ENCODE measurements around the gene DOLPP1. TPM values are rescaled to one million over a fixed set of nuclear protein-coding genes. Genes with fewer than 3 reads are reported as not detected.

The DOLPP1 gene
- total and polyA plus RNA-seq, 2 donors from 2014 or later: 9.1 to 12.1 TPM

GRCh38 chr9:129078691-129079503 lies 2.0 kb upstream of the DOLPP1 start:
- no peak for FAIRE-seq

DNA sequence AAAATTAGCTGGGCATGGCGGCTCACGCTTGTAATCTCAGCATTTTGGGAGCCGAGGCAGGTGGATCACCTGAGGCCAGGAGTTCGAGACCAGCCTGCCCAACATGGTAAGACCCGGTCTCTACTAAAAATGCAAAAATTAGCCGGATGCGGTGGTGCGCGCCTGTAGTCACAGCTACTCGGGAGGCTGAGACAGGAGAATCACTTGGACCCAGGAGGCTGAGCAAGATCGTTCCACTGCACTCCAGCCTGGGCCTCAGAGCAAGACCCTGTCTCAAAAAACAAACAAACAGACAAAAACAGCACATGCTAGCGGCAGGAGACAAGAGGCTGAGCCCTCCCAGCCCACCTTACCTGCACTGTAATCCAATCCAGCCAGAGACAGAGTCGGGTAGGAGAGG lies 1.1 kb upstream of the DOLPP1 start:
- DNase-seq: no peak
- Histone ChIP-seq H3K9ac (ENCODE audit: low read length in 3 of 3) (no peak overlapping the region), H3K27me3 (ENCODE audit: control insufficient read depth, insufficient read depth, low read length) (no peaks in the 10 kb centered on the region), H3K36me3 (ENCODE audit: control insufficient read depth in 2 of 3, insufficient read depth in 3 of 3, low read length in 3 of 3) (peaks cover 0 to under 1% (median 0%) of the 10 kb centered on the region in 3 donors), H3K4me3 (ENCODE audit: low read length in 3 of 3) (peak overlapping the region in 2 of 3 donors; percentile 77 to 93), H3K27ac (ENCODE audit: low read depth in 2 of 2, low read length in 2 of 2) (no peak overlapping the region), H3K4me1 (ENCODE audit: control insufficient read depth in 2 of 3, insufficient read depth in 2 of 3, low read depth in 1 of 3, low read length in 3 of 3) (peaks cover 0 to 18% (median 15%) of the 10 kb centered on the region in 3 donors), H3K9me3 (ENCODE audit: control insufficient read depth in 2 of 3, insufficient read depth in 1 of 3, low read length in 3 of 3) (no peaks in the 10 kb centered on the region)
- TF ChIP-seq CTCF (IDR thresholded peaks at IDR 0.05; ENCODE audit: borderline replicate concordance, extremely low read depth, insufficient read depth): no peak
- intact Hi-C loops (cut with DNase I): no loop called here
- FAIRE-seq: no peak

More at GRCh38 chr9:129078691-129079503, 2.0 kb upstream of the DOLPP1 start:
- no peak for TF ChIP-seq CTCF (IDR thresholded peaks at IDR 0.05; ENCODE audit: borderline replicate concordance, extremely low read depth, insufficient read depth)
- intact Hi-C loops (cut with DNase I): no loop called here
- no peak for DNase-seq
- H3K9ac ChIP-seq (ENCODE audit: low read length in 3 of 3): no peak overlapping the region
- no peaks in the 10 kb centered on the region for H3K9me3 ChIP-seq (ENCODE audit: control insufficient read depth in 2 of 3, insufficient read depth in 1 of 3, low read length in 3 of 3)
- H3K4me1 ChIP-seq (ENCODE audit: control insufficient read depth in 2 of 3, insufficient read depth in 2 of 3, low read depth in 1 of 3, low read length in 3 of 3): peaks cover 0 to 18% (median 13%) of the 10 kb centered on the region in 3 donors
- H3K27me3 ChIP-seq (ENCODE audit: control insufficient read depth, insufficient read depth, low read length): no peaks in the 10 kb centered on the region
- H3K36me3 ChIP-seq (ENCODE audit: control insufficient read depth in 2 of 3, insufficient read depth in 3 of 3, low read length in 3 of 3): no peaks in the 10 kb centered on the region
- no peak overlapping the region for H3K4me3 ChIP-seq (ENCODE audit: low read length in 3 of 3)
- H3K27ac ChIP-seq (ENCODE audit: low read depth in 2 of 2, low read length in 2 of 2): no peak overlapping the region

DNA sequence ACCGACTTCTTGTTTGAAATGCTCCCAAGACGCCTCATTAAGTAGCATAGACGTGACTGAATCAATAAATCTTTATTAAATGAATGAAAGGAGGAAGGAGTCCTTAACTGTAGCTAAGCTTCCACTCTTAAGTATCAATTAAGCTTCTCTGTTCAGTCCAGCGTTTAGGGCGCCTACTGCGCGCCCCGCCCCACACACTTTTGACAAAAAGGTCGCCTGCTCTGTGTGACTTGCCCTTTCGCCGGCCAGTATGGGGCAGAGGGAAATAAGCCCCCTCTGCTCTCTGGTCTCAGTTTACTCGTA lies 662 bp upstream of the DOLPP1 start:
- no peaks in the 10 kb centered on the region for H3K9me3 ChIP-seq (ENCODE audit: control insufficient read depth in 2 of 3, insufficient read depth in 1 of 3, low read length in 3 of 3)
- H3K27ac ChIP-seq (ENCODE audit: low read depth in 2 of 2, low read length in 2 of 2): no peak overlapping the region
- peaks cover 0 to 18% (median 15%) of the 10 kb centered on the region in 3 donors for H3K4me1 ChIP-seq (ENCODE audit: control insufficient read depth in 2 of 3, insufficient read depth in 2 of 3, low read depth in 1 of 3, low read length in 3 of 3)
- H3K9ac ChIP-seq (ENCODE audit: low read length in 3 of 3): peak overlapping the region in 2 of 3 donors; percentile 77 to 81
- H3K36me3 ChIP-seq (ENCODE audit: control insufficient read depth in 2 of 3, insufficient read depth in 3 of 3, low read length in 3 of 3): peaks cover 0 to 3% (median 0%) of the 10 kb centered on the region in 3 donors
- H3K27me3 ChIP-seq (ENCODE audit: control insufficient read depth, insufficient read depth, low read length): no peaks in the 10 kb centered on the region
- intact Hi-C loops (cut with DNase I): no loop called here
- peak overlapping the region; percentile 77 to 93 (median 81) for H3K4me3 ChIP-seq (ENCODE audit: low read length in 3 of 3)
- FAIRE-seq (no peak), DNase-seq (no peak)
- TF ChIP-seq CTCF (IDR thresholded peaks at IDR 0.05; ENCODE audit: borderline replicate concordance, extremely low read depth, insufficient read depth): no peak

All from kidney (tissue), 14 donors.